ENCODE measurements around the gene SEPTIN3.

The SEPTIN3 gene

GRCh38 chr22:41971431-41971830 lies 2.2 kb downstream of the SEPTIN3 start:
- Histone ChIP-seq H3K9me3 (ENCODE audit: control insufficient read depth, low read length) (no peaks in the 10 kb centered on the region), H3K4me3 (ENCODE audit: low read length) (no peak overlapping the region), H3K36me3 (ENCODE audit: control insufficient read depth, insufficient read depth, low read length) (no peaks in the 10 kb centered on the region), H3K9ac (ENCODE audit: low read length) (no peak overlapping the region), H3K27me3 (ENCODE audit: control insufficient read depth, insufficient read depth, low read length) (peaks cover 38% of the 10 kb centered on the region), H3K4me1 (ENCODE audit: control insufficient read depth, insufficient read depth, low read length) (peaks cover 5% of the 10 kb centered on the region)

- H3K36me3 ChIP-seq (ENCODE audit: control insufficient read depth, insufficient read depth, low read length): no peaks in the 10 kb centered on the region
- no peak overlapping the region for H3K9ac ChIP-seq (ENCODE audit: low read length)
- no peak overlapping the region for H3K4me3 ChIP-seq (ENCODE audit: low read length)
- H3K9me3 ChIP-seq (ENCODE audit: control insufficient read depth, low read length): no peaks in the 10 kb centered on the region
- H3K4me1 ChIP-seq (ENCODE audit: control insufficient read depth, insufficient read depth, low read length): peaks cover 9% of the 10 kb centered on the region
- H3K27me3 ChIP-seq (ENCODE audit: control insufficient read depth, insufficient read depth, low read length): peaks cover 51% of the 10 kb centered on the region
These were observed 5.5 kb downstream of the SEPTIN3 start for GRCh38 chr22:41974691-41975290.

- H3K36me3 ChIP-seq (ENCODE audit: control insufficient read depth, insufficient read depth, low read length): no peaks in the 10 kb centered on the region
- no peak overlapping the region for H3K9ac ChIP-seq (ENCODE audit: low read length)
- H3K9me3 ChIP-seq (ENCODE audit: control insufficient read depth, low read length): no peaks in the 10 kb centered on the region
- H3K4me3 ChIP-seq (ENCODE audit: low read length): no peak overlapping the region
- H3K27me3 ChIP-seq (ENCODE audit: control insufficient read depth, insufficient read depth, low read length): peaks cover 48% of the 10 kb centered on the region
- peaks cover 9% of the 10 kb centered on the region for H3K4me1 ChIP-seq (ENCODE audit: control insufficient read depth, insufficient read depth, low read length)
These were observed 6.2 kb downstream of the SEPTIN3 start for GRCh38 chr22:41975299-41976069.

GRCh38 chr22:41976070-41976901 lies 7.0 kb downstream of the SEPTIN3 start:
- H3K27me3 ChIP-seq (ENCODE audit: control insufficient read depth, insufficient read depth, low read length): peaks cover 46% of the 10 kb centered on the region
- H3K36me3 ChIP-seq (ENCODE audit: control insufficient read depth, insufficient read depth, low read length): no peaks in the 10 kb centered on the region
- H3K9me3 ChIP-seq (ENCODE audit: control insufficient read depth, low read length): no peaks in the 10 kb centered on the region
- no peak overlapping the region for H3K4me3 ChIP-seq (ENCODE audit: low read length)
- peaks cover 9% of the 10 kb centered on the region for H3K4me1 ChIP-seq (ENCODE audit: control insufficient read depth, insufficient read depth, low read length)
- no peak overlapping the region for H3K9ac ChIP-seq (ENCODE audit: low read length)

- Histone ChIP-seq H3K9me3 (ENCODE audit: control insufficient read depth, low read length) (no peaks in the 10 kb centered on the region), H3K27me3 (ENCODE audit: control insufficient read depth, insufficient read depth, low read length) (peaks cover 42% of the 10 kb centered on the region), H3K9ac (ENCODE audit: low read length) (no peak overlapping the region)
These were observed 7.8 kb downstream of the SEPTIN3 start for GRCh38 chr22:41976961-41977566.

GRCh38 chr22:41978732-41979131 lies 9.5 kb downstream of the SEPTIN3 start:
- H3K9me3 ChIP-seq (ENCODE audit: control insufficient read depth, low read length): no peaks in the 10 kb centered on the region
- H3K27me3 ChIP-seq (ENCODE audit: control insufficient read depth, insufficient read depth, low read length): peaks cover 34% of the 10 kb centered on the region
- no peaks in the 10 kb centered on the region for H3K36me3 ChIP-seq (ENCODE audit: control insufficient read depth, insufficient read depth, low read length)
- H3K4me3 ChIP-seq (ENCODE audit: low read length): no peak overlapping the region
- H3K4me1 ChIP-seq (ENCODE audit: control insufficient read depth, insufficient read depth, low read length): peaks cover 9% of the 10 kb centered on the region
- H3K9ac ChIP-seq (ENCODE audit: low read length): no peak overlapping the region

More at GRCh38 chr22:41976961-41977566, 7.8 kb downstream of the SEPTIN3 start:
- Histone ChIP-seq H3K36me3 (ENCODE audit: control insufficient read depth, insufficient read depth, low read length) (no peaks in the 10 kb centered on the region), H3K4me1 (ENCODE audit: control insufficient read depth, insufficient read depth, low read length) (peaks cover 9% of the 10 kb centered on the region), H3K4me3 (ENCODE audit: low read length) (no peak overlapping the region)

- no peak overlapping the region for H3K9ac ChIP-seq (ENCODE audit: low read length)
- no peaks in the 10 kb centered on the region for H3K9me3 ChIP-seq (ENCODE audit: control insufficient read depth, low read length)
- peaks cover 9% of the 10 kb centered on the region for H3K4me1 ChIP-seq (ENCODE audit: control insufficient read depth, insufficient read depth, low read length)
- H3K4me3 ChIP-seq (ENCODE audit: low read length): no peak overlapping the region
- H3K36me3 ChIP-seq (ENCODE audit: control insufficient read depth, insufficient read depth, low read length): no peaks in the 10 kb centered on the region
- H3K27me3 ChIP-seq (ENCODE audit: control insufficient read depth, insufficient read depth, low read length): peaks cover 34% of the 10 kb centered on the region
These were observed 10.4 kb downstream of the SEPTIN3 start for GRCh38 chr22:41979423-41980250.

- H3K9ac ChIP-seq (ENCODE audit: low read length): no peak overlapping the region
- no peak overlapping the region for H3K4me3 ChIP-seq (ENCODE audit: low read length)
- H3K9me3 ChIP-seq (ENCODE audit: control insufficient read depth, low read length): no peaks in the 10 kb centered on the region
- no peaks in the 10 kb centered on the region for H3K4me1 ChIP-seq (ENCODE audit: control insufficient read depth, insufficient read depth, low read length)
- H3K36me3 ChIP-seq (ENCODE audit: control insufficient read depth, insufficient read depth, low read length): no peaks in the 10 kb centered on the region
- H3K27me3 ChIP-seq (ENCODE audit: control insufficient read depth, insufficient read depth, low read length): peaks cover 7% of the 10 kb centered on the region
These were observed 13.6 kb downstream of the SEPTIN3 start for GRCh38 chr22:41982865-41983264.

GRCh38 chr22:41983513-41984405 lies 14.5 kb downstream of the SEPTIN3 start:
- no peaks in the 10 kb centered on the region for H3K9me3 ChIP-seq (ENCODE audit: control insufficient read depth, low read length)
- no peaks in the 10 kb centered on the region for H3K27me3 ChIP-seq (ENCODE audit: control insufficient read depth, insufficient read depth, low read length)
- H3K36me3 ChIP-seq (ENCODE audit: control insufficient read depth, insufficient read depth, low read length): no peaks in the 10 kb centered on the region
- no peak overlapping the region for H3K9ac ChIP-seq (ENCODE audit: low read length)
- no peak overlapping the region for H3K4me3 ChIP-seq (ENCODE audit: low read length)
- no peaks in the 10 kb centered on the region for H3K4me1 ChIP-seq (ENCODE audit: control insufficient read depth, insufficient read depth, low read length)

GRCh38 chr22:41987276-41987675 lies 18.0 kb downstream of the SEPTIN3 start:
- Histone ChIP-seq H3K36me3 (ENCODE audit: control insufficient read depth, insufficient read depth, low read length) (no peaks in the 10 kb centered on the region), H3K9ac (ENCODE audit: low read length) (no peak overlapping the region), H3K27me3 (ENCODE audit: control insufficient read depth, insufficient read depth, low read length) (no peaks in the 10 kb centered on the region), H3K9me3 (ENCODE audit: control insufficient read depth, low read length) (no peaks in the 10 kb centered on the region), H3K4me1 (ENCODE audit: control insufficient read depth, insufficient read depth, low read length) (no peaks in the 10 kb centered on the region), H3K4me3 (ENCODE audit: low read length) (no peak overlapping the region)

Measured in mucosa of stomach (tissue), 1 donor.